ENCODE data around the gene HSD11B2.

DNA sequence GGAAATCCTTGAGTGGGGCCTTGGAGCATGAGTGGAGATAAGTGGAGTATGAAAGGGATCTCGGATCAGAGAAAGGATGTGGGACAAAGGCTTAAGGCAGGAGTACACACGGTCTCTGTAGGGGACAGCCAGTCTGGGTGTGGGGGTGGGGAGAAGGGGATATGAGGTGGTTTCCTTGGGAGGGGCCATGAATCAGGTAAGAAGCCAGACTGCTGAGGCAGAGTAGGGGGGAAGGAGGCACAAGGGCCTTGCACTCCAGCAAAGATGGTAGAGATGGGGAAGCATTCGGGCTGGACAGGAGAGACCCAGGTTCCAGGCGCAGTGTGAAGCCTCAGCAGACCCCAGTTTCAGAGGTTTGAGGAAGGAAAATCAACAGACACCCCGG, 1.6 kb downstream of the HSD11B2 start:
- TF ChIP-seq POLR2AphosphoS5 (IDR thresholded peaks at IDR 0.05; ENCODE audit: low read depth, low read length) (no peak), TAF1 (IDR thresholded peaks at IDR 0.05; ENCODE audit: borderline replicate concordance, insufficient read depth, low read length) (no peak)
- TF ChIP-seq, protein P1, sequence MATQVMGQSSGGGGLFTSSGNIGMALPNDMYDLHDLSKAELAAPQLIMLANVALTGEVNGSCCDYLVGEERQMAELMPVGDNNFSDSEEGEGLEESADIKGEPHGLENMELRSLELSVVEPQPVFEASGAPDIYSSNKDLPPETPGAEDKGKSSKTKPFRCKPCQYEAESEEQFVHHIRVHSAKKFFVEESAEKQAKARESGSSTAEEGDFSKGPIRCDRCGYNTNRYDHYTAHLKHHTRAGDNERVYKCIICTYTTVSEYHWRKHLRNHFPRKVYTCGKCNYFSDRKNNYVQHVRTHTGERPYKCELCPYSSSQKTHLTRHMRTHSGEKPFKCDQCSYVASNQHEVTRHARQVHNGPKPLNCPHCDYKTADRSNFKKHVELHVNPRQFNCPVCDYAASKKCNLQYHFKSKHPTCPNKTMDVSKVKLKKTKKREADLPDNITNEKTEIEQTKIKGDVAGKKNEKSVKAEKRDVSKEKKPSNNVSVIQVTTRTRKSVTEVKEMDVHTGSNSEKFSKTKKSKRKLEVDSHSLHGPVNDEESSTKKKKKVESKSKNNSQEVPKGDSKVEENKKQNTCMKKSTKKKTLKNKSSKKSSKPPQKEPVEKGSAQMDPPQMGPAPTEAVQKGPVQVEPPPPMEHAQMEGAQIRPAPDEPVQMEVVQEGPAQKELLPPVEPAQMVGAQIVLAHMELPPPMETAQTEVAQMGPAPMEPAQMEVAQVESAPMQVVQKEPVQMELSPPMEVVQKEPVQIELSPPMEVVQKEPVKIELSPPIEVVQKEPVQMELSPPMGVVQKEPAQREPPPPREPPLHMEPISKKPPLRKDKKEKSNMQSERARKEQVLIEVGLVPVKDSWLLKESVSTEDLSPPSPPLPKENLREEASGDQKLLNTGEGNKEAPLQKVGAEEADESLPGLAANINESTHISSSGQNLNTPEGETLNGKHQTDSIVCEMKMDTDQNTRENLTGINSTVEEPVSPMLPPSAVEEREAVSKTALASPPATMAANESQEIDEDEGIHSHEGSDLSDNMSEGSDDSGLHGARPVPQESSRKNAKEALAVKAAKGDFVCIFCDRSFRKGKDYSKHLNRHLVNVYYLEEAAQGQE (IDR thresholded peaks at IDR 0.05; ENCODE audit: insufficient read depth in 1 of 2, low read depth in 2 of 2, low read length in 2 of 2), result no peak

Data from PFSK-1 (cell line).